HepG2 (cell line): ENCODE measurements around the gene FOXD4L1. TPM values are rescaled to one million over a fixed set of nuclear protein-coding genes. Genes with fewer than 3 reads are reported as not detected.
"Not testable (repeated sequence)": the region's sequence is repeated elsewhere in the genome, so short reads cannot be mapped to it uniquely, and the experiment has no call there.

Experiments used
- ATAC-seq: fragments of 200-7000 bp; cut with Tn5 transposase; 3 replicates; pipeline ENCODE4 v1.9.1; 2020; ENCODE audit warnings: mild to moderate bottlenecking, moderate library complexity
- BruUV-seq: library from RNA; stranded (reverse); fragments of 400-500 nt; replicated peaks from 2 replicates; lab custom pipeline; 2021; lab: Mats Ljungman, UMichigan
- CTCF ChIA-PET: fragments of 300-600 bp; formaldehyde crosslinking; extraction: SDS; loops from one replicate; lab custom pipeline; 2021; ENCODE audit warnings: low total read pairs, inconsistent platforms, low intra/inter-chr PET ratio; lab: Yijun Ruan, JAX
- POLR2A ChIA-PET: fragments of 350-600 bp; sonication (Branson Sonifier 250); formaldehyde crosslinking; loops from one replicate; lab custom pipeline; 2020; ENCODE audit warnings: antibody characterized with exemption, inconsistent platforms; lab: Yijun Ruan, JAX
- DNase-seq: peaks from one replicate; pipeline ENCODE4 v3.0.0-alpha.2; 2015; ENCODE audit warnings: low spot score
- FAIRE-seq: peaks from 3 replicates; lab custom pipeline; 2011; peaks lifted over from hg19 to GRCh38; lab: Jason Lieb, UNC
- H2AFZ ChIP-seq: one replicate; pipeline ENCODE4 v1.6.1; 2011; ENCODE audit warnings: low read length, inconsistent platforms
- H3K27ac ChIP-seq: fragments of 300-600 bp; 3 replicates; pipeline ENCODE4 v1.8.0; 2011; ENCODE audit warnings: mixed run types, mild to moderate bottlenecking, mixed read lengths, low read length, inconsistent platforms; ENCODE audit not compliant: insufficient read depth; ENCODE audit errors: extremely low read length
- H3K27me3 ChIP-seq, 2 experiments: fragments of 200-600 bp in 1 of 2; 2 replicates in 1 of 2; 3 replicates in 1 of 2; pipeline versions ENCODE4 v1.6.0 to v1.8.0; 2011; ENCODE audit warnings: low read length in 2 of 2, mild to moderate bottlenecking in 2 of 2, moderate library complexity in 2 of 2, inconsistent platforms in 1 of 2; ENCODE audit not compliant: insufficient read depth in 2 of 2, control insufficient read depth in 1 of 2
- H3K36me3 ChIP-seq, 2 experiments: fragments of 200-600 bp in 1 of 2; replicated peaks in 1 of 2; 2 replicates in 1 of 2; 3 replicates in 1 of 2; pipeline versions ENCODE4 v1.5.1 to v1.8.0; 2011; ENCODE audit warnings: low read length in 2 of 2, inconsistent platforms in 1 of 2; ENCODE audit not compliant: insufficient read depth in 2 of 2, control insufficient read depth in 1 of 2
- H3K4me1 ChIP-seq: 2 replicates; pipeline ENCODE4 v1.5.1; 2012; ENCODE audit warnings: low read length, inconsistent platforms; ENCODE audit not compliant: insufficient read depth
- H3K4me2 ChIP-seq: 2 replicates; pipeline ENCODE4 v1.6.0; 2011; ENCODE audit warnings: low read depth, low read length, inconsistent platforms
- H3K4me3 ChIP-seq, 3 experiments: fragments of 200-600 bp in 1 of 3; sonication (generic), shearing (Covaris generic) in 1 of 3; replicated peaks in 1 of 3; 2 replicates each; pipeline ENCODE4 v1.5.1; 2011 to 2016; ENCODE audit warnings: low read length in 3 of 3, inconsistent platforms in 2 of 3, low read depth in 2 of 3, mild to moderate bottlenecking in 2 of 3, control low read depth in 1 of 3, mixed read lengths in 1 of 3; ENCODE audit not compliant: insufficient read depth in 1 of 3
- H3K79me2 ChIP-seq: one replicate; pipeline ENCODE4 v1.6.1; 2011; ENCODE audit warnings: low read length, inconsistent platforms; ENCODE audit not compliant: insufficient read depth
- H3K9ac ChIP-seq: 2 replicates; pipeline ENCODE4 v1.6.0; 2011; ENCODE audit warnings: mild to moderate bottlenecking, low read depth, low read length, inconsistent platforms; ENCODE audit not compliant: insufficient read depth
- H3K9me3 ChIP-seq: 2 replicates; pipeline ENCODE4 v1.5.1; 2012; ENCODE audit warnings: mild to moderate bottlenecking, low read length
- H4K20me1 ChIP-seq: 2 replicates; pipeline ENCODE4 v1.6.0; 2011; ENCODE audit warnings: inconsistent platforms, mild to moderate bottlenecking, low read length, moderate library complexity; ENCODE audit not compliant: insufficient read depth
- FOXA1 ChIP-seq, 2 experiments: fragments of 450-650 bp in 1 of 2; sonication (generic) in 1 of 2; formaldehyde crosslinking in 1 of 2; IDR thresholded peaks; 2 replicates each; pipeline versions ENCODE4 v1.4.0 to v1.6.1; 2016 to 2020; ENCODE audit warnings: missing genetic modification reagents in 1 of 2
- WGBS: methylation state at CpG from one replicate; pipeline ENCODE4 v1.1.6; 2017; ENCODE audit warnings: low lambda C conversion rate; 5-methylcytosine and 5-hydroxymethylcytosine counted together
- in situ Hi-C: cut with HindIII; loops from 2 replicates; pipeline ENCODE4 v1.10.0; 2017; ENCODE audit warnings: low pct_unique_long_range_greater_than_20kb; ENCODE audit not compliant: extremely low pct_ligation_motif_present
- intact Hi-C: fragments of 100-400 bp; cut with micrococcal nuclease; formaldehyde crosslinking; loops from one replicate; pipeline ENCODE4 v1.10.0; 2022; ENCODE audit not compliant: unreplicated experiment
- polyA plus RNA-seq, 8 experiments: library from polyadenylated mRNA; depleted of rRNA in 3 of 8; stranded (reverse) in 7 of 8; unstranded in 1 of 8; fragments of >200 nt; fragmentation: Illumina TruSeq in 4 of 8; extraction: Trizol in 4 of 8; gene quantifications; 2 replicates each; pipeline versions ENCODE4 v1.2.1 to v1.2.3, GENCODE V29; 2011 to 2016; ENCODE audit warnings: low read depth in 4 of 8, missing spikeins in 1 of 8, mixed read lengths in 1 of 8; ENCODE audit not compliant: insufficient read depth in 1 of 8
- total RNA-seq, 5 experiments: library from RNA; depleted of rRNA; stranded (reverse); fragments of >200 nt; fragmentation: Illumina TruSeq; extraction: Trizol; gene quantifications; 2 replicates each; pipeline ENCODE4 v1.2.3, GENCODE V29; 2016; ENCODE audit warnings: low read depth in 1 of 5
- TF ChIP-seq, protein P1 (sequence below): sonication (generic); formaldehyde crosslinking; IDR thresholded peaks from 2 replicates; pipeline ENCODE4 v1.4.0; 2020; ENCODE audit warnings: missing genetic modification reagents
- TF ChIP-seq, protein P2 (sequence below): sonication (generic); formaldehyde crosslinking; IDR thresholded peaks from 2 replicates; pipeline ENCODE4 v1.4.0; 2020; ENCODE audit warnings: missing genetic modification reagents, borderline replicate concordance

Gene FOXD4L1
- total and polyA plus RNA-seq, 2 of the 13 experiments (the other 11 are each of a cell fraction or from before 2014, with no cell fraction given) = 0.18 to 0.29 TPM

DNA sequence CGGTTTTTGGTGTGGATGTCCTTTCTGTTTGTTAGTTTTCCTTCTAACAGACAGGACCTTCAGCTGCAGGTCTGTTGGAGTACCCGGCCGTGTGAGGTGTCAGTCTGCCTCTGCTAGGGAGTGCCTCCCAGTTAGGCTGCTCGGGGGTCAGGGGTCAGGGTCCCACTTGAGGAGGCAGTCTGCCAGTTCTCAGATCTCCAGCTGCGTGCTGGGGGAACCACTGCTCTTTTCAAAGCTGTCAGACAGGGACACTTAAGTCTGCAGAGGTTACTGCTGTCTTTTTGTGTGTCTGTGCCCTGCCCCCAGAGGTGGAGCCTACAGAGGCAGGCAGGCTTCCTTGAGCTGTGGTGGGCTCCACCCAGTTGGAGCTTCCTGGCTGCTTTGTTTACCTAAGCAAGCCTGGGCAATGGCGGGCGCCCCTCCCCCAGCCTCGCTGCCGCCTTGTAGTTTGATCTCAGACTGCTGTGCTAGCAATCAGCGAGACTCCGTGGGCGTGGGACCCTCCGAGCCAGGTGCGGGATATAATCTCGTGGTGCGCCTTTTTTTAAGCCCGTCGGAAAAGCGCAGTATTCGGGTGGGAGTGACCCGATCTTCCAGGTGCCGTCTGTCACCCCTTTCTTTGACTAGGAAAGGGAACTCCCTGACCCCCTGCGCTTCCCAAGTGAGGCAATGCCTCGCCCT lies 21.6 kb upstream of the FOXD4L1 start:
- H2AFZ ChIP-seq; H3K79me2 ChIP-seq; DNase-seq; H3K4me3 ChIP-seq; H3K9me3 ChIP-seq; H3K9ac ChIP-seq; H4K20me1 ChIP-seq; intact Hi-C loops; H3K4me2 ChIP-seq; BruUV-seq; ATAC-seq; FAIRE-seq; POLR2A ChIA-PET; in situ Hi-C loops; H3K4me1 ChIP-seq; H3K27me3 ChIP-seq; CTCF ChIA-PET; H3K36me3 ChIP-seq; H3K27ac ChIP-seq; TF ChIP-seq FOXA1 (IDR thresholded peaks at IDR 0.05): not testable (repeated sequence)
- 94% methylated on average over 24 of the region's 24 CpGs for WGBS
- TF ChIP-seq, protein P1, sequence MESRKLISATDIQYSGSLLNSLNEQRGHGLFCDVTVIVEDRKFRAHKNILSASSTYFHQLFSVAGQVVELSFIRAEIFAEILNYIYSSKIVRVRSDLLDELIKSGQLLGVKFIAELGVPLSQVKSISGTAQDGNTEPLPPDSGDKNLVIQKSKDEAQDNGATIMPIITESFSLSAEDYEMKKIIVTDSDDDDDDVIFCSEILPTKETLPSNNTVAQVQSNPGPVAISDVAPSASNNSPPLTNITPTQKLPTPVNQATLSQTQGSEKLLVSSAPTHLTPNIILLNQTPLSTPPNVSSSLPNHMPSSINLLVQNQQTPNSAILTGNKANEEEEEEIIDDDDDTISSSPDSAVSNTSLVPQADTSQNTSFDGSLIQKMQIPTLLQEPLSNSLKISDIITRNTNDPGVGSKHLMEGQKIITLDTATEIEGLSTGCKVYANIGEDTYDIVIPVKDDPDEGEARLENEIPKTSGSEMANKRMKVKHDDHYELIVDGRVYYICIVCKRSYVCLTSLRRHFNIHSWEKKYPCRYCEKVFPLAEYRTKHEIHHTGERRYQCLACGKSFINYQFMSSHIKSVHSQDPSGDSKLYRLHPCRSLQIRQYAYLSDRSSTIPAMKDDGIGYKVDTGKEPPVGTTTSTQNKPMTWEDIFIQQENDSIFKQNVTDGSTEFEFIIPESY (CRISPR knock-in tag) = peak; percentile 64; the same call in 1 of the 2 replicates
- 0 out of 2 replicates have a peak, but pooled peaks have one; percentile 14 for TF ChIP-seq FOXA1 (CRISPR knock-in tag; IDR thresholded peaks at IDR 0.05)
- TF ChIP-seq, protein P2, sequence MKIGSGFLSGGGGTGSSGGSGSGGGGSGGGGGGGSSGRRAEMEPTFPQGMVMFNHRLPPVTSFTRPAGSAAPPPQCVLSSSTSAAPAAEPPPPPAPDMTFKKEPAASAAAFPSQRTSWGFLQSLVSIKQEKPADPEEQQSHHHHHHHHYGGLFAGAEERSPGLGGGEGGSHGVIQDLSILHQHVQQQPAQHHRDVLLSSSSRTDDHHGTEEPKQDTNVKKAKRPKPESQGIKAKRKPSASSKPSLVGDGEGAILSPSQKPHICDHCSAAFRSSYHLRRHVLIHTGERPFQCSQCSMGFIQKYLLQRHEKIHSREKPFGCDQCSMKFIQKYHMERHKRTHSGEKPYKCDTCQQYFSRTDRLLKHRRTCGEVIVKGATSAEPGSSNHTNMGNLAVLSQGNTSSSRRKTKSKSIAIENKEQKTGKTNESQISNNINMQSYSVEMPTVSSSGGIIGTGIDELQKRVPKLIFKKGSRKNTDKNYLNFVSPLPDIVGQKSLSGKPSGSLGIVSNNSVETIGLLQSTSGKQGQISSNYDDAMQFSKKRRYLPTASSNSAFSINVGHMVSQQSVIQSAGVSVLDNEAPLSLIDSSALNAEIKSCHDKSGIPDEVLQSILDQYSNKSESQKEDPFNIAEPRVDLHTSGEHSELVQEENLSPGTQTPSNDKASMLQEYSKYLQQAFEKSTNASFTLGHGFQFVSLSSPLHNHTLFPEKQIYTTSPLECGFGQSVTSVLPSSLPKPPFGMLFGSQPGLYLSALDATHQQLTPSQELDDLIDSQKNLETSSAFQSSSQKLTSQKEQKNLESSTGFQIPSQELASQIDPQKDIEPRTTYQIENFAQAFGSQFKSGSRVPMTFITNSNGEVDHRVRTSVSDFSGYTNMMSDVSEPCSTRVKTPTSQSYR (CRISPR knock-in tag) = peak; percentile 44; the same call in 1 of the 2 replicates

DNA sequence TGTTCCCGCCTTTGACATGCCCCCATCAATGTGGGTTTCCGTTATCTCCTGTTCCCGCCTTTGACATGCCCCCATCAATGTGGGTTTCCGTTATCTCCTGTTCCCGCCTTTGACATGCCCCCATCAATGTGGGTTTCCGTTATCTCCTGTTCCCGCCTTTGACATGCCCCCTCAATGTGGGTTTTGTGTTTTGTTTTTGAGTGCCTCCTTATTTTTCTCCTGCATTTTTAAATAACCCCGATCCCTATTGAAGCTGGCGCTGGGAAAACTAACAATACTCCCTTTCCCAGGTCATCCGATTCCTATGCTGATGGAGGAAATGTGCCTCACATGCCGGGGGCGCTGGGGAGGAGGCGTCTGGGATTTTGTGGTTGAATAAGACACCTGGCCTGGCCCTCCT lies 1.9 kb upstream of the FOXD4L1 start:
- DNase-seq, in situ Hi-C loops, BruUV-seq: not testable (repeated sequence)

More for the DNA sequence above, 1.9 kb upstream of the FOXD4L1 start:
- H2AFZ ChIP-seq, FAIRE-seq, ATAC-seq, H3K4me1 ChIP-seq, H4K20me1 ChIP-seq, H3K79me2 ChIP-seq, intact Hi-C loops, H3K9me3 ChIP-seq, H3K27me3 ChIP-seq, H3K4me2 ChIP-seq, POLR2A ChIA-PET, H3K4me3 ChIP-seq, H3K27ac ChIP-seq, H3K9ac ChIP-seq, CTCF ChIA-PET, H3K36me3 ChIP-seq: not testable (repeated sequence)
- 97% methylated on average over 13 of the region's 13 CpGs for WGBS
